ENCODE results near the gene ATP6V1E1. TPM values are rescaled to one million over a fixed set of nuclear protein-coding genes. Genes with fewer than 3 reads are reported as not detected.

ATP6V1E1 gene
- total and polyA plus RNA-seq, 9 donors, result 69.0 to 201 (median 82.5) TPM

- no peak overlapping the region for H3K27ac ChIP-seq
- WGBS, 3 donors, result 57 to 72% (median 64%) methylated on average over 3 of the region's 3 CpGs
- no peaks in the 10 kb centered on the region for H3K4me1 ChIP-seq (ENCODE audit: insufficient read depth)
- H3K4me3 ChIP-seq, result no peak overlapping the region
- H3K27me3 ChIP-seq, result no peaks in the 10 kb centered on the region
- DNase-seq, result no peak
- no peaks in the 10 kb centered on the region for H3K9me3 ChIP-seq
- TF ChIP-seq EP300 (IDR thresholded peaks at IDR 0.05) (no peak), CTCF (IDR thresholded peaks at IDR 0.05) (no peak), POLR2A (IDR thresholded peaks at IDR 0.05) (no peak)
- intact Hi-C loops (cut with DNase I), result no loop called here
- H3K36me3 ChIP-seq, result no peaks in the 10 kb centered on the region
Observed at GRCh38 chr22:17665854-17666253, 37.3 kb upstream of the ATP6V1E1 start.

GRCh38 chr22:17665248-17665647 is 36.7 kb upstream of the ATP6V1E1 start:
- Histone ChIP-seq H3K4me1 (ENCODE audit: insufficient read depth) (no peaks in the 10 kb centered on the region), H3K27me3 (no peaks in the 10 kb centered on the region), H3K27ac (no peak overlapping the region), H3K4me3 (no peak overlapping the region), H3K9me3 (no peaks in the 10 kb centered on the region), H3K36me3 (no peaks in the 10 kb centered on the region)
- no peak for TF ChIP-seq POLR2A (IDR thresholded peaks at IDR 0.05)
- no peak for TF ChIP-seq EP300 (IDR thresholded peaks at IDR 0.05)
- no peak for TF ChIP-seq CTCF (IDR thresholded peaks at IDR 0.05)
- 84 to 92% (median 87%) methylated on average over 3 of the region's 3 CpGs for WGBS, 3 donors
- intact Hi-C loops (cut with DNase I), result no loop called here
- DNase-seq, result no peak

GRCh38 chr22:17664414-17665055 is 36.0 kb upstream of the ATP6V1E1 start:
- DNase-seq, result no peak
- Histone ChIP-seq H3K27ac (no peak overlapping the region), H3K27me3 (no peaks in the 10 kb centered on the region), H3K36me3 (no peaks in the 10 kb centered on the region), H3K9me3 (no peaks in the 10 kb centered on the region), H3K4me3 (no peak overlapping the region), H3K4me1 (ENCODE audit: insufficient read depth) (no peaks in the 10 kb centered on the region)
- WGBS, 3 donors, result 92 to 97% (median 96%) methylated on average over 6 of the region's 6 CpGs
- TF ChIP-seq POLR2A (IDR thresholded peaks at IDR 0.05), result no peak
- no peak for TF ChIP-seq CTCF (IDR thresholded peaks at IDR 0.05)
- TF ChIP-seq EP300 (IDR thresholded peaks at IDR 0.05), result no peak
- intact Hi-C loops (cut with DNase I), result no loop called here

GRCh38 chr22:17656870-17657395 is 28.4 kb upstream of the ATP6V1E1 start:
- H3K36me3 ChIP-seq, result no peaks in the 10 kb centered on the region
- intact Hi-C loops (cut with DNase I), result no loop called here
- no peaks in the 10 kb centered on the region for H3K9me3 ChIP-seq
- DNase-seq, result no peak
- H3K27me3 ChIP-seq, result no peaks in the 10 kb centered on the region
- WGBS, 3 donors, result 74 to 84% (median 80%) methylated on average over 10 of the region's 10 CpGs
- TF ChIP-seq POLR2A (IDR thresholded peaks at IDR 0.05), result no peak
- H3K4me1 ChIP-seq (ENCODE audit: insufficient read depth), result no peaks in the 10 kb centered on the region
- H3K27ac ChIP-seq, result no peak overlapping the region
- H3K4me3 ChIP-seq, result no peak overlapping the region

GRCh38 chr22:17655289-17655688 is 26.7 kb upstream of the ATP6V1E1 start:
- Histone ChIP-seq H3K4me3 (no peak overlapping the region), H3K27me3 (no peaks in the 10 kb centered on the region), H3K4me1 (ENCODE audit: insufficient read depth) (no peaks in the 10 kb centered on the region), H3K9me3 (no peaks in the 10 kb centered on the region), H3K27ac (no peak overlapping the region), H3K36me3 (no peaks in the 10 kb centered on the region)
- 86 to 92% (median 91%) methylated on average over 3 of the region's 3 CpGs for whole genome bisulfite sequencing, 3 donors
- intact Hi-C loops (cut with DNase I), result no loop called here
- no peak for TF ChIP-seq EP300 (IDR thresholded peaks at IDR 0.05)
- TF ChIP-seq CTCF (IDR thresholded peaks at IDR 0.05), result no peak
- TF ChIP-seq POLR2A (IDR thresholded peaks at IDR 0.05), result no peak
- no peak for DNase-seq

Measured in ovary (tissue), 9 donors.